HEK293 (cell line): ENCODE data around the gene NAAA.

Experiments
- CTCF ChIP-seq: fragments of 450-650 bp; formaldehyde crosslinking; IDR thresholded peaks from 2 replicates; pipeline ENCODE4 v1.5.1; 2016; ENCODE audit warnings: missing biosample characterization, missing genetic modification characterization
- MZF1 ChIP-seq: fragments of 450-650 bp; formaldehyde crosslinking; IDR thresholded peaks from 2 replicates; pipeline ENCODE4 v1.5.1; 2017; ENCODE audit warnings: missing biosample characterization, missing genetic modification characterization, borderline replicate concordance
- PBX3 ChIP-seq: sonication (generic); formaldehyde crosslinking; IDR thresholded peaks from 2 replicates; pipeline ENCODE4 v1.8.1; 2022; ENCODE audit warnings: mild to moderate bottlenecking, moderate library complexity, missing genetic modification reagents
- REST ChIP-seq: fragments of 450-650 bp; formaldehyde crosslinking; IDR thresholded peaks from 2 replicates; pipeline ENCODE4 v1.5.1; 2016; ENCODE audit warnings: missing biosample characterization, missing genetic modification characterization
- TCF7L2 ChIP-seq: IDR thresholded peaks from 2 replicates; pipeline ENCODE4 v1.6.1; 2011; ENCODE audit warnings: low read depth, mild to moderate bottlenecking, inconsistent platforms, low read length, moderate library complexity, borderline replicate concordance
- TSHZ1 ChIP-seq: fragments of 450-650 bp; formaldehyde crosslinking; IDR thresholded peaks from 2 replicates; pipeline ENCODE4 v1.5.1; 2016; ENCODE audit warnings: missing biosample characterization, missing genetic modification characterization, borderline replicate concordance
- ZBTB1 ChIP-seq: fragments of 450-650 bp; formaldehyde crosslinking; IDR thresholded peaks from 2 replicates; pipeline ENCODE4 v1.5.1; 2016; ENCODE audit warnings: missing biosample characterization, missing genetic modification characterization
- ZBTB8A ChIP-seq: fragments of 450-650 bp; formaldehyde crosslinking; IDR thresholded peaks from 2 replicates; pipeline ENCODE4 v1.5.1; 2016; ENCODE audit warnings: missing biosample characterization, missing genetic modification characterization
- ZIC2 ChIP-seq: fragments of 450-650 bp; formaldehyde crosslinking; IDR thresholded peaks from 2 replicates; pipeline ENCODE4 v1.5.1; 2016; ENCODE audit warnings: missing biosample characterization, missing genetic modification characterization
- ZNF112 ChIP-seq: fragments of 450-650 bp; formaldehyde crosslinking; IDR thresholded peaks from 2 replicates; pipeline ENCODE4 v1.5.0; 2017; ENCODE audit warnings: missing biosample characterization, missing genetic modification characterization
- ZNF121 ChIP-seq: fragments of 450-650 bp; formaldehyde crosslinking; IDR thresholded peaks from 2 replicates; pipeline ENCODE4 v1.5.1; 2016; ENCODE audit warnings: missing biosample characterization, missing genetic modification characterization
- ZNF23 ChIP-seq: fragments of 450-650 bp; formaldehyde crosslinking; IDR thresholded peaks from 2 replicates; pipeline ENCODE4 v1.5.1; 2016; ENCODE audit warnings: missing biosample characterization, missing genetic modification characterization, borderline replicate concordance
- ZNF639 ChIP-seq: fragments of 450-650 bp; formaldehyde crosslinking; IDR thresholded peaks from 2 replicates; pipeline ENCODE4 v1.5.1; 2016; ENCODE audit warnings: missing biosample characterization, missing genetic modification characterization

- TF ChIP-seq CTCF: no peak
- no peak for TF ChIP-seq ZNF121
- TF ChIP-seq PBX3 (CRISPR knock-in tag): no peak
- TF ChIP-seq ZNF639 (tag by site-specific recombination): no peak
- no peak for TF ChIP-seq TSHZ1
- no peak for TF ChIP-seq ZIC2 (tag by site-specific recombination)
- no peak for TF ChIP-seq ZNF112 (tag by site-specific recombination)
- TF ChIP-seq TCF7L2: no peak
- TF ChIP-seq ZBTB8A: no peak
- TF ChIP-seq ZNF23 (tag by site-specific recombination): no peak
- no peak for TF ChIP-seq ZBTB1 (tag by site-specific recombination)
- TF ChIP-seq MZF1: no peak
- no peak for TF ChIP-seq REST (tag by site-specific recombination)
These were observed 60.5 kb downstream of the NAAA start for GRCh38 chr4:75880278-75880677.
